Measurements from ENCODE around the gene DAAM1.

Gene DAAM1

GRCh38 chr14:59221568-59221967 lies 33.1 kb downstream of the DAAM1 start:
- no peak for DNase-seq (ENCODE audit: low read depth)

GRCh38 chr14:59224341-59224740 lies 35.9 kb downstream of the DAAM1 start:
- DNase-seq (ENCODE audit: low read depth), result no peak

GRCh38 chr14:59225281-59225680 lies 36.8 kb downstream of the DAAM1 start:
- DNase-seq (ENCODE audit: low read depth), result no peak

- no peak for DNase-seq (ENCODE audit: low read depth)
Measured at GRCh38 chr14:59228421-59228820, 40.0 kb downstream of the DAAM1 start.

- no peak for DNase-seq (ENCODE audit: low read depth)
Measured at GRCh38 chr14:59229653-59230406, 41.4 kb downstream of the DAAM1 start.

- DNase-seq (ENCODE audit: low read depth), result no peak
Measured at GRCh38 chr14:59236195-59236594, 47.7 kb downstream of the DAAM1 start.

GRCh38 chr14:59238216-59238615 lies 49.7 kb downstream of the DAAM1 start:
- no peak for DNase-seq (ENCODE audit: low read depth)

- DNase-seq (ENCODE audit: low read depth), result no peak
Measured at GRCh38 chr14:59239022-59239421, 50.6 kb downstream of the DAAM1 start.

- DNase-seq (ENCODE audit: low read depth), result no peak
Measured at GRCh38 chr14:59240356-59240755, 51.9 kb downstream of the DAAM1 start.

GRCh38 chr14:59241121-59241520 lies 52.7 kb downstream of the DAAM1 start:
- DNase-seq (ENCODE audit: low read depth), result no peak

GRCh38 chr14:59243174-59243573 lies 54.7 kb downstream of the DAAM1 start:
- DNase-seq (ENCODE audit: low read depth), result no peak

GRCh38 chr14:59244581-59244980 lies 56.1 kb downstream of the DAAM1 start:
- no peak for DNase-seq (ENCODE audit: low read depth)

GRCh38 chr14:59245809-59246295 lies 57.4 kb downstream of the DAAM1 start:
- DNase-seq (ENCODE audit: low read depth), result no peak

- no peak for DNase-seq (ENCODE audit: low read depth)
Measured at GRCh38 chr14:59246566-59246965, 58.1 kb downstream of the DAAM1 start.

- DNase-seq (ENCODE audit: low read depth), result no peak
Measured at GRCh38 chr14:59247801-59248584, 59.5 kb downstream of the DAAM1 start.

GRCh38 chr14:59249029-59249428 lies 60.6 kb downstream of the DAAM1 start:
- no peak for DNase-seq (ENCODE audit: low read depth)

GRCh38 chr14:59251811-59252771 lies 63.6 kb downstream of the DAAM1 start:
- DNase-seq (ENCODE audit: low read depth), result no peak

- no peak for DNase-seq (ENCODE audit: low read depth)
Measured at GRCh38 chr14:59252772-59253500, 64.5 kb downstream of the DAAM1 start.

- DNase-seq (ENCODE audit: low read depth), result no peak
Measured at GRCh38 chr14:59253527-59253926, 65.1 kb downstream of the DAAM1 start.

- no peak for DNase-seq (ENCODE audit: low read depth)
Measured at GRCh38 chr14:59254146-59254910, 65.9 kb downstream of the DAAM1 start.

Data from stimulated activated CD8-positive, alpha-beta memory T cell treated with anti-CD3 and anti-CD28 coated beads, Interleukin-15, amount 100 ng/mL, for 24 hours (primary cell).